ENCODE results near the gene DGKQ. TPM values are rescaled to one million over a fixed set of nuclear protein-coding genes. Genes with fewer than 3 reads are reported as not detected.

Gene DGKQ
- total RNA-seq, 1 donor from 2014 or later: 14.8 TPM

- H3K36me3 ChIP-seq (ENCODE audit: control insufficient read depth, insufficient read depth, low read length): no peaks in the 10 kb centered on the region
- H3K4me3 ChIP-seq (ENCODE audit: low read depth, low read length): no peak overlapping the region
- TF ChIP-seq CTCF (IDR thresholded peaks at IDR 0.05; ENCODE audit: insufficient read depth, low read length, poor library complexity, severe bottlenecking): no peak
- H3K27me3 ChIP-seq (ENCODE audit: control insufficient read depth, insufficient read depth, low read length): peaks cover 15% of the 10 kb centered on the region
- no peak for DNase-seq (ENCODE audit: low read depth)
Measured at GRCh38 chr4:992297-993110, 19.1 kb upstream of the DGKQ start.

GRCh38 chr4:991451-992296 lies 18.3 kb upstream of the DGKQ start:
- no peaks in the 10 kb centered on the region for H3K36me3 ChIP-seq (ENCODE audit: control insufficient read depth, insufficient read depth, low read length)
- H3K4me3 ChIP-seq (ENCODE audit: low read depth, low read length): no peak overlapping the region
- no peak for DNase-seq (ENCODE audit: low read depth)
- H3K27me3 ChIP-seq (ENCODE audit: control insufficient read depth, insufficient read depth, low read length): peaks cover 9% of the 10 kb centered on the region
- TF ChIP-seq CTCF (IDR thresholded peaks at IDR 0.05; ENCODE audit: insufficient read depth, low read length, poor library complexity, severe bottlenecking): no peak

- no peak for TF ChIP-seq CTCF (IDR thresholded peaks at IDR 0.05; ENCODE audit: insufficient read depth, low read length, poor library complexity, severe bottlenecking)
- peaks cover 3% of the 10 kb centered on the region for H3K27me3 ChIP-seq (ENCODE audit: control insufficient read depth, insufficient read depth, low read length)
- DNase-seq (ENCODE audit: low read depth): no peak
- no peak overlapping the region for H3K4me3 ChIP-seq (ENCODE audit: low read depth, low read length)
- no peaks in the 10 kb centered on the region for H3K36me3 ChIP-seq (ENCODE audit: control insufficient read depth, insufficient read depth, low read length)
Measured at GRCh38 chr4:990746-991367, 17.5 kb upstream of the DGKQ start.

- no peak for TF ChIP-seq CTCF (IDR thresholded peaks at IDR 0.05; ENCODE audit: insufficient read depth, low read length, poor library complexity, severe bottlenecking)
- H3K36me3 ChIP-seq (ENCODE audit: control insufficient read depth, insufficient read depth, low read length): no peaks in the 10 kb centered on the region
- no peak for DNase-seq (ENCODE audit: low read depth)
Measured at GRCh38 chr4:989722-990471, 16.5 kb upstream of the DGKQ start.

More at GRCh38 chr4:989722-990471, 16.5 kb upstream of the DGKQ start:
- Histone ChIP-seq H3K4me3 (ENCODE audit: low read depth, low read length) (no peak overlapping the region), H3K27me3 (ENCODE audit: control insufficient read depth, insufficient read depth, low read length) (no peaks in the 10 kb centered on the region)

Data from kidney epithelial cell (primary cell).